Measurements from ENCODE around the gene TLE6. TPM values are rescaled to one million over a fixed set of nuclear protein-coding genes. Genes with fewer than 3 reads are reported as not detected.
"Not testable (repeated sequence)": the region's sequence is repeated elsewhere in the genome, so short reads cannot be mapped to it uniquely, and the experiment has no call there.

The TLE6 gene
- polyA plus RNA-seq, 1 donor: 8.6 TPM

DNA sequence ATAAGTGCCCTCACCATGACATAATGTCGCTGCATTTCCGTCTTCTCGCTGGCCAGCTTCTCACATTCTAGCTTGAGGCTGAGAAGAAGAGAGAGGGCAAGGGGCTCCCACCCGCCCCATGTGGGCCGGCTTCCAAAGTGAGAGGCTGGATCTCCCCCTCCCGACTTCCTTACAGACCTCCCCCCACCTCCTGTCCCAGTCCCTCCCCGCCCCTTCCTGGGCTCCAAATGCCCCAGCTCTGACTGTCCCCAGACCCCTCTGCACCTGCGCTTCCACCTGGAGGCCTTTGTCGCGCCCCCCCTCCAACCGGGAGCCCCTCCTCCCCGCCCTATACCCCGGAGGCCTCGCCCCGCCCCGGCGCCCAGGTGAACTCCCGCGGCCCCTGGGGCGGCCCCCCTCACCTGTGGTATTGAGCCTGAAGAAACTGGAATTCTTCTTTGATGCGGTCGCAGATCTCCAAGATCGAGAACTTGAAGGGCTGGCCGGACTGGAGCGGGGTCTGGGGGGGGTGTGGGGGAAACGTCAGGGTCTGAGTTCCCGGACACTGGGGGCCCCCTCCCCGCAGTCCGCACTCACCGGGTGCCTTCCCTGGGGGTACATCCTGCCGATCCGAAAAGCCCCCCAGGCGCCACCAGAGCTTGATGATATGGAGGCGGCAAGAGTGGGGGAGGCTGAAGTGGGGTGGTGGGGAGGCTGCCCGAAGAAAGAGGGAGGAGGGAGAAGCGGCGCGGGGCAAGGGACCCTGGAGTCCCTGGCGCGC lies 51.1 kb downstream of the TLE6 start:
- no peak for DNase-seq

GRCh38 chr19:3029065-3029923 lies 51.9 kb downstream of the TLE6 start, which contains the start of gene TLE2:
Gene TLE2 (minus strand): TSS chr19:3029280. CDS start chr19:3028904, 376 bp downstream.
- DNase-seq: no peak

GRCh38 chr19:3031607-3031867 lies 54.2 kb downstream of the TLE6 start:
- DNase-seq: no peak

DNA sequence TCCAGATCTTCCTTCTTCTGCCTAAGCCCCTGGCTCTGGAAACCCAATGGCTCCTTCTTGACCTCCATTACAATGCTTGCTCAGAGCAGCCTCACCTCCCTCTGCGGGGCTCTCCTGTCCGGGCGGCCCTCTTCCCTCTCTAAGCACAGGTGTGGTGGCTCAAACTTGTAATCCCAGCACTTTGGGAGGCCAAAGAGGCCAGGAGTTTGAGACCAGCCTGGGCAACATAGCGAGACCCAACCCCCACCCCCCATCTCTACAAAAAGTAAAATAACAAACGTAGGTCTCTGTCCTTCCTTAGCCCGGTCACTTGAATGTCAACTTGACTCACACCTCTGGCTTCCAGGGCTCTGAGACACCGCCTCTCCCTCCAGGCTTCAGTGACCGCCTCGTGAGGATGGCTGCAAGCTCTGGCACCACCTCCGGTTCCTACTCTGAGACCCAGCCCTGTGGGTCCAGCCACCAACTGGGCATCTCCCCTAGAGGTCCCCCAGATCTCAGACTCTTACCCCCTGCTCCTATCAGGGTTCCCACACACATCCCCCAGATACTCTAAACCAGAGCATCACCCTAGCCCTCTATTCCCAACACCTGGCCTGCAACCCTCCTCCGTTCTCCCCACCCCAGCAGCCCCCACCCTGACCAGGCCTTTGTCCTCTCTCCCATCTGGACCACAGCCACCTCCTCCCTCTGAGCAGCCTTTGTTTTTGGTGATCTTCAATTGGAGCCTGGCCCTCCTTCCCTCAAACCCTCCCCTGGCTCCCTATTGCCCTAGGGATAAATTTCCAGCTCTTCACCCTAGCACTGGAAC lies 56.4 kb downstream of the TLE6 start:
- DNase-seq: no peak

- no peak for DNase-seq
These were observed 57.0 kb downstream of the TLE6 start for GRCh38 chr19:3034406-3034655.

GRCh38 chr19:3034656-3035541 lies 57.5 kb downstream of the TLE6 start:
- DNase-seq: no peak

DNA sequence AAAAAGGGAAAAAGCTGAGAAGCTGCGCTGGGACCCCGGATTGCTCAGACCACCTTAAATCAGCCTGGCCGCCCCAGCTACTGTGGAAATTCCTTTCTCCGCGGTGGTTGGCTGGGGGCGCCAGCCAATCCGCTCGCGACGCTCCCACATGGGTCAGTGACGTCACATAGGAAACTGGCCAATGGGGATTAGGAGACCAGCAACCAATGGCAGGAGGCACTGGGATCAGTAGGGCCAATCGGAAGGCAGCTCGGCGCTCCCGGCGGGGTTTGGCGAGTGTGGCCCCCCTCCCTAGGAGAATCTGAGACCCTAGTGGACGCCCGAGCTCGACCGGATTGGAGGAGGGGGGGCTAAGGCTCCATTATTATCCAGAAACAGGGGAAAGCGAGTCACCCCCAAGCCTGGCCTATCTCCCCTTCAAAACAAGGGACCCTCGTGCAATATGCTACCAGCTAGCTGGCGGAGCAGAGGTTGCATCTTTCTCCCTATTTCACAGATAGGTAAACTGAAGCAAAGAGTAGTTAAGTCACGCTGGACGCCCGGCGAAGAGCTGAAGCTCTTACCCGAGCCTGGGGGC lies 58.3 kb downstream of the TLE6 start:
- peak; percentile 100 for DNase-seq

DNA sequence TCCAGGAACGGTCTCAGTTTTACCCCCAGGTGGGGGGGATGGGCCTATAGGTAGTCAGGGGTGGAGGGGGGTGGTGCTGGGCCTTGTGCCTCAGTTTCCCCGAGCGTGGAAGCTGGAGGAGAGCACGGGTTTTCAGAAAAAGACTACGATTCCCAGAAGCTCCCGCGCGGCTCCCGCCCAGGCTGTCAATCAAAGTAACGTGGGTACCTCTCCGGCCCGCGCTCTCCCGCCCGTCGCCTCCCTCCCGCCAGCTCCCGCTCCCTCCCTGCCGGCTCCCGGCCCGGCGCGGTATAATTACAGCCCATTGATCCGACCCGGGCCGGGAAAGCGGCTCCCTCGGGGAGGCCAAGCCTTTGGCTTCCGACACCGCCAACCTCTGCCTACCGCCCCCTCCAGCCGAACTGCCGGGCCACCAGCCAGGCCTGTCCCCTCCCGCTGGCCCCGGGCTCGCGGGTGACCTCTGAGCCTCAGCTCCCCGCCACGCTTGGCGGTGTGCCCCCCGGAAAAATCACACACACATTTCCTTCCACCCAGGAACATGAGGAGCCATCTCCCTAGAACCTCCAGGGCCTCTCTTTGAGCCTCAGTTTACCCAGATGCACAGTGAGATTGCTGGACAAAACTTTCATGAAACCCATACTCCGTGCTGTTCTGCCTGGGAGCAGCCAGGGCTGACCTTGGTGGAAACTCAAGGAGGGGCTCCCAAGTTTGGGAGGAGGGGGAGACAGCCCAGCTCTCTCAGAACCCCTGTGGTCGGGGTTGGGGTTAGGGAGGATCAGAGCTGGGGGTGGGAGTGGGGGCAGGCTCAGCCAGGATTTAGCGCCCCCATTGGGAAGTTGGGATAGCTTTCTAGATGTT lies 59.0 kb downstream of the TLE6 start:
- DNase-seq: peak; percentile 93

DNA sequence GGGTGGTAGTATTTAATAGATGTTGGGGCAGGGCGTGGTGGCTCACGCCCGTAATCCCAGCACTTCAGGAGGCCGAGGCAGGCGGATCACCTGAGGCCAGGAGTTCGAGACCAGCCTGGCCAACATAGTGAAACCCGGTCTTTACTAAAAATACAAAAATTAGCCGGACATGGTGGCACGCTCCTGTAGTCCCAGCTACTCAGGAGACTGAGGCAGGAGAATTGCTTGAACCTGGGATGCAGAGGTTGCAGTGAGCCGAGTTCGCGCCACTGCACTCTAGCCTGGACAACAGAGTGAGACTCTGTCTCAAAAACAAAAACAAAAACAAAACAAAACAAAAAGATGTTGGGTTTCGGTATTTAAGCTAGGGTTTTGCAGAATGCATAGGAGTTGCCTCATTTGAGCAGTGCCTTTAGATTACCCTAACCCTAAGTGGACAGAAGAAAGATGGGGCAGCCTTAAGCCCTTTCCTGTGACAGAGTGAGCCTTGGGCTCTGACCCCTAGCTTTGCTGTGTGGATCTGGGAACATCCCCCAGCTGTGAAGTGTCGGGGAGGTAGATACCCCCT lies 59.7 kb downstream of the TLE6 start:
- DNase-seq: not testable (repeated sequence)

- DNase-seq: no peak
These were observed 60.9 kb downstream of the TLE6 start for GRCh38 chr19:3038214-3038613.

DNA sequence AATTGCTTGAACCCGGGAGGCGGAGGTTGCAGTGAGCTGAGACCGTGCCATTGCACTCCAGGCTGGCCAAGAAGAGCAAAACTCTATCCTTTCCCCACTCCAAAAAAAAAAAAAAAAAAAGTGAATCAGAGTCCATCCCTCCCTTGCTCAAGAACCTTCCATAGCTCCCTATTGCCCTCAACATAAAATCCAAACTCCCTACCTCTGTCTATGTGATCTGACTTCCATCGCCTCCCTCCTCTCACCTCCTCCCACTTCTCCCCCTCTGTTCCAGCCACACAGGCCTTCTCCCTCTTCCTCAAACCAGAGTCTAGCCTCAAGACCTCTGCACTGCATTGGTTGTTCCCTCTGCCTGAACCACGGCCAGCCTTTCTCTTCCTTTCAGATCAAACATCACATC lies 61.8 kb downstream of the TLE6 start:
- no peak for DNase-seq

DNA sequence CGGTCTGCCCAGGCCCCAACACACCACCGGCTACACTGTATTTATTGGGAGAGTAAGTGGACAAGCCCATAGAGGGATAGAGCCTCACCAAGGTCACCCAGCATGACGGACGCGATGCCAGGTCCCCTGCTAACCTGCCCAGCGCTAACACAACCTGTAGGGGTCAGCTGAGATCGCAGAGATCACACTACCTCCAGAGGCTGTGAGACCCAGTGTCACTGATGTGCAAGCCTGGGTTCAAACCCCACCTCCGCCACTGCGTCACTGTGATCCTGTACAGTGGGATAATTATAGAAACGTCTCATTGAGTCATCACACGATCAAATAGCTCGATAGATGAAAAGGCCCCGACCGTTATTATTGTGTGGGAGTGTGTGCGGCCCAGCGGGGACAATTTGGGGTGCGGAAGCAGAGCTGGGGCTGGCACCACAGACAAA lies 62.3 kb downstream of the TLE6 start:
- DNase-seq: no peak

DNA sequence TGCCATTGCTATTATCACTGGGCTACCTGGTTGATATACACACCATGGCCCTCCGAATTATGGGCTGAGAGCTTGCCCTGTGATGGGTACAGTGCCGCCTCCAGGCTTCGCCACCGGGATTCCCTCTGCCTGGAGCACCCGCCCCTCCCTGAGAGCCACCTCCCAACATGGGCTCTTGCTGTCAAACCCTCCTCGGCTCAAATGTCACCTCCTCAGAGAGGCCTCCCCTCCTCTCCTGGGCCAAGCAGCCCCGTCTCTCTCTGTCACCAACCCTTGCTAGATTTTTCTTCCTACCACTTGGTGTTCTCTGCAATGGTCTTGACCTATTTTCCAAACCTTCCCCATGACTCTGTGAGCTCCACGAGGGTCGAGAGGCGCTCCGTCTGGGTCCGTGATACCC lies 64.0 kb downstream of the TLE6 start:
- DNase-seq: no peak

- no peak for DNase-seq
These were observed 64.6 kb downstream of the TLE6 start for GRCh38 chr19:3041761-3042620.

GRCh38 chr19:3042621-3043267 lies 65.4 kb downstream of the TLE6 start:
- DNase-seq: no peak

Measured in left kidney (tissue), 2 donors.